Activated T-helper 17 cell treated with anti-CD3 and anti-CD28 coated beads, Interleukin-2, amount 50 U/mL, for 72 hours (primary cell): ENCODE measurements around the gene CCL24. TPM values are rescaled to one million over a fixed set of nuclear protein-coding genes. Genes with fewer than 3 reads are reported as not detected.
"Not testable (repeated sequence)": the region's sequence is repeated elsewhere in the genome, so short reads cannot be mapped to it uniquely, and the experiment has no call there.

Experiments
- ATAC-seq: fragments of 150-1000 bp; cut with Tn5 transposase; replicated peaks from 2 replicates; pipeline ENCODE4 v1.10.0; 2021; ENCODE audit warnings: mild to moderate bottlenecking, moderate library complexity
- H3K27ac Mint-ChIP-seq: one replicate; pipeline ENCODE4 v1.8.0; 2022; ENCODE audit warnings: mixed read lengths
- H3K27me3 Mint-ChIP-seq: one replicate; pipeline ENCODE4 v1.8.0; 2022; ENCODE audit warnings: mixed read lengths
- H3K36me3 Mint-ChIP-seq: one replicate; pipeline ENCODE4 v1.8.0; 2022; ENCODE audit warnings: low read depth, mild to moderate bottlenecking, mixed read lengths
- H3K4me1 Mint-ChIP-seq: one replicate; pipeline ENCODE4 v1.8.0; 2022; ENCODE audit warnings: mixed read lengths
- H3K4me3 Mint-ChIP-seq: one replicate; pipeline ENCODE4 v1.8.0; 2022; ENCODE audit warnings: mild to moderate bottlenecking, mixed read lengths
- H3K9me3 Mint-ChIP-seq: one replicate; pipeline ENCODE4 v1.8.0; 2022; ENCODE audit warnings: mixed read lengths
- total RNA-seq, 2 donors: library from RNA; stranded (reverse); gene quantifications; one replicate each; pipeline ENCODE4 v1.2.3, GENCODE V29; 2022

Gene CCL24
- total RNA-seq, 2 donors from 2014 or later, result not detected

GRCh38 chr7:75780647-75781273 lies 32.8 kb downstream of the CCL24 start:
- peak overlapping the region; percentile 76 for H3K27ac Mint-ChIP-seq
- not testable (repeated sequence) for H3K4me3 Mint-ChIP-seq, ATAC-seq, H3K36me3 Mint-ChIP-seq, H3K9me3 Mint-ChIP-seq
- peaks cover 25% of the 10 kb centered on the region for H3K27me3 Mint-ChIP-seq
- peaks cover 23% of the 10 kb centered on the region for H3K4me1 Mint-ChIP-seq

DNA sequence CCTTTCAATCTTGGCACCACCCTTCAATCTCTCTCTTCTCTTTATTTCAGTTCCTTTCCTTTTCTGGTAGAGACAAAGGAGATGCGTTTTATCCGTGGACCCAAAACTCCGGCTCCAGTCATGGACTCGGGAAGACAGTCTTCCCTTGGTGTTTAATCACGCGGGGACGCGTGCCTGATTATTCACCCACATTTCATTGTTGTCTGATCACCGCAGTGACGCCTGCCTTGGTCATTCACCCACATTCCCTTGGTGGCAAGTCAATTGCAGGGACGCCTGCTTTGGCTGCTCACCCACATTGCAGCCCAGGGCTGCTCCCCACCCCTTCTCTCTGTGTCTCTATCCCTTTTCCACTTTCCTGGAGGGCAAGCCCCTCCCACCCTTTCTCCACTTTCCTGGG lies 34.1 kb downstream of the CCL24 start:
- not testable (repeated sequence) for ATAC-seq, H3K36me3 Mint-ChIP-seq, H3K9me3 Mint-ChIP-seq
- Mint-ChIP-seq H3K27me3 (peaks cover 25% of the 10 kb centered on the region), H3K27ac (peak overlapping the region; percentile 76), H3K4me3 (peak overlapping the region; percentile 3), H3K4me1 (peaks cover 23% of the 10 kb centered on the region)

- Mint-ChIP-seq H3K27me3 (peaks cover 25% of the 10 kb centered on the region), H3K4me1 (peaks cover 23% of the 10 kb centered on the region), H3K27ac (peak overlapping the region; percentile 76), H3K4me3 (peak overlapping the region; percentile 3)
- H3K36me3 Mint-ChIP-seq, ATAC-seq, H3K9me3 Mint-ChIP-seq: not testable (repeated sequence)
Measured at GRCh38 chr7:75779035-75779434, 34.6 kb downstream of the CCL24 start.

GRCh38 chr7:75776295-75776971 lies 37.2 kb downstream of the CCL24 start:
- peak overlapping the region; percentile 83 for H3K27ac Mint-ChIP-seq
- ATAC-seq, result peak; percentile 95
- H3K4me1 Mint-ChIP-seq, result peaks cover 23% of the 10 kb centered on the region
- H3K9me3 Mint-ChIP-seq, result no peaks in the 10 kb centered on the region
- H3K27me3 Mint-ChIP-seq, result peaks cover 15% of the 10 kb centered on the region
- H3K4me3 Mint-ChIP-seq, result peak overlapping the region; percentile 53
- peaks cover 6% of the 10 kb centered on the region for H3K36me3 Mint-ChIP-seq

- H3K9me3 Mint-ChIP-seq, ATAC-seq, H3K27me3 Mint-ChIP-seq, H3K36me3 Mint-ChIP-seq, H3K4me1 Mint-ChIP-seq, H3K4me3 Mint-ChIP-seq, H3K27ac Mint-ChIP-seq: not testable (repeated sequence)
Measured at GRCh38 chr7:75773958-75774357, 39.6 kb downstream of the CCL24 start.

GRCh38 chr7:75772081-75773077 lies 41.2 kb downstream of the CCL24 start, which contains the start of gene CCL26:
CCL26 (minus strand) TSS chr7:75772211; CDS start chr7:75772176, 35 bp downstream.
- Mint-ChIP-seq H3K27ac (peak within 1 kb of the TSS; percentile 36), H3K4me3 (no peak within 1 kb of the TSS), H3K4me1 (peaks cover 7% of the 10 kb centered on the region), H3K27me3 (no peaks in the 10 kb centered on the region), H3K36me3 (peaks cover 6% of the 10 kb centered on the region), H3K9me3 (no peaks in the 10 kb centered on the region)
- ATAC-seq, result no peak

DNA sequence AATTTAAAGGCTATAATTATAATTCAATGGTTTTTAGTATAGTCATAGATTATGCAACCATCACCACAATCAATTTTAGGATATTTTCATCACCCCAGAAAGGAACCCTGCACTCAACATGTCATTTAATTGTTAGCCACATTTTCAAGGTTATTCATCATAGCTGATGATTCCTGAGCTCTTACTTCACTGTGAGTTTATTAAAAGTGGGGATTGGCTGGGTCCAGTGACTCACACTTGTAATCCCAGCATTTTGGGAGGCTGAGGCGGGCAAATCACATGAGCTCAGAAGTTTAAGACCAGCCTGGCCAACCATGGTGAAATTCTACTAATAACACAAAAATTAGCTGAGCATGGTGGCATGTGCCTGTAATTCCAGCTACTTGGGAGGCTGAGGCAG lies 42.4 kb downstream of the CCL24 start:
- Mint-ChIP-seq H3K4me3 (no peak overlapping the region), H3K4me1 (no peaks in the 10 kb centered on the region)

DNA sequence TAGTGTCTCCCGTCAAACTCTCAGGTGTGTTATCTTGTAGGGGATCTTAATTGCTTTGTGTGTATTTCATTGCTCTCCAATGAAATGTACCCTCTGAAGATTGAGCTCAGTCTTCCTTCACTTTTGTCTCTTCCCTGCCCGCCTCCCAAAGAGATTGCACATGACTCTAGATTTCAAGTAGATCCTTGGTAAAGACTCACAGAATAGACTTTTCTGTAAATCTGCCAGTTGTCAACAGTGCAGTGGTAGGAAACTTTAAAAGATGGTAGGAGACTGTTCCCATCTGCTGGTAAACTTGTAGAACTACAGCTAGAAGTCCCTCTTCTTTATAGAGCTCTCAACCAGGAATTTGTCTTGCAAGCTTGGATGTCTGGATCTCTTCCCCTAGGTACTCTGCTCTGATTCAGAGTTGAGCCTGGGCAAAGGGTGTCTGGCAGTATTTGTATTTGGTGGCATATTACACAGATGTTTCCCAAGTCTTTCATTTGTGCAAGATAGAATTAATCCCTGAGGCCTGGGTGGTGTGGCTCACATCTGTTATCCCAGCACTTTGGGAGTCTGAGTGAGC lies 51.2 kb downstream of the CCL24 start:
- Mint-ChIP-seq H3K4me1 (no peaks in the 10 kb centered on the region), H3K27ac (no peak overlapping the region), H3K4me3 (no peak overlapping the region), H3K27me3 (peaks cover 3% of the 10 kb centered on the region), H3K36me3 (no peaks in the 10 kb centered on the region), H3K9me3 (no peaks in the 10 kb centered on the region)
- peak; percentile 73 for ATAC-seq

More for the DNA sequence above, 42.4 kb downstream of the CCL24 start:
- no peaks in the 10 kb centered on the region for H3K27me3 Mint-ChIP-seq
- no peak for ATAC-seq
- H3K36me3 Mint-ChIP-seq, result no peaks in the 10 kb centered on the region
- H3K9me3 Mint-ChIP-seq, result no peaks in the 10 kb centered on the region
- no peak overlapping the region for H3K27ac Mint-ChIP-seq

- not testable (repeated sequence) for H3K9me3 Mint-ChIP-seq, H3K4me3 Mint-ChIP-seq, H3K27ac Mint-ChIP-seq, H3K27me3 Mint-ChIP-seq, H3K36me3 Mint-ChIP-seq, H3K4me1 Mint-ChIP-seq, ATAC-seq
Measured at GRCh38 chr7:75761801-75762200, 51.8 kb downstream of the CCL24 start.

Other genes with a start within 250 kb of the CCL24 start
- gene HIP1, start 74.9 kb downstream of the CCL24 start, total RNA-seq, result 10 to 100 TPM in 1 of 2 donors, 1 to 10 TPM in 1; 9.8 to 13.0 TPM
- gene CCL26, start 41.6 kb downstream of the CCL24 start, total RNA-seq, result not detected
- 10 to 100 TPM; 16.5 to 19.3 TPM for gene RHBDD2, start 65.2 kb upstream of the CCL24 start, total RNA-seq
- 10 to 100 TPM; 24.4 to 53.7 TPM for gene POR, start 101.3 kb upstream of the CCL24 start, total RNA-seq
- gene TMEM120A, start 180.8 kb upstream of the CCL24 start, total RNA-seq, result 10 to 100 TPM; 30.5 to 51.7 TPM
- 10 to 100 TPM; 31.0 to 31.1 TPM for gene STYXL1, start 234.2 kb upstream of the CCL24 start, total RNA-seq
- 100 to 1,000 TPM; 155 to 231 TPM for gene MDH2, start 234.3 kb upstream of the CCL24 start, total RNA-seq